ENCODE measurements around the gene TRAPPC3. TPM values are rescaled to one million over a fixed set of nuclear protein-coding genes. Genes with fewer than 3 reads are reported as not detected.

The TRAPPC3 gene
- total and polyA plus RNA-seq, 10 donors = 42.9 to 98.1 (median 58.3) TPM

GRCh38 chr1:36100376-36100775, 48.9 kb downstream of the TRAPPC3 start:
- Histone ChIP-seq H3K27ac (peak overlapping the region in 2 of 8 donors; percentile 8 to 46), H3K4me3 (no peak overlapping the region), H3K27me3 (replicated peaks in 1 of 7) (no peaks in the 10 kb centered on the region), H3K9me3 (no peaks in the 10 kb centered on the region), H3K4me1 (peaks cover 4 to 36% (median 25%) of the 10 kb centered on the region in 6 donors), H3K36me3 (peaks cover 0 to 27% (median 4%) of the 10 kb centered on the region in 6 donors)
- no peak for TF ChIP-seq POLR2AphosphoS5 (IDR thresholded peaks at IDR 0.05)
- no peak for TF ChIP-seq CTCF (IDR thresholded peaks at IDR 0.05 in 8 of 11, conservative IDR thresholded peaks at IDR 0.05 in 3 of 11)
- TF ChIP-seq POLR2A (IDR thresholded peaks at IDR 0.05) = no peak
- intact Hi-C loops (cut with DNase I; ENCODE audit: low total_unique reads) = loop anchor here (5.0 kb wide), 1 partner anchor 37 kb away; no protein-coding TSS in a partner anchor
- 61 to 86% (median 78%) methylated on average over 6 of the region's 6 CpGs for WGBS, 5 donors
- DNase-seq = no peak

- intact Hi-C loops (cut with DNase I; ENCODE audit: low total_unique reads) = loop anchor here (2.0 to 5.0 kb wide), 2 partner anchors 37 to 89 kb away; no protein-coding TSS in a partner anchor
- Histone ChIP-seq H3K27me3 (replicated peaks in 1 of 7) (no peaks in the 10 kb centered on the region), H3K36me3 (peaks cover 0 to 33% (median 7%) of the 10 kb centered on the region in 6 donors), H3K9me3 (no peaks in the 10 kb centered on the region), H3K4me1 (peaks cover 8 to 41% (median 31%) of the 10 kb centered on the region in 6 donors), H3K4me3 (peak overlapping the region in 1 of 8 donors; percentile 43), H3K27ac (peak overlapping the region in 2 of 8 donors; percentile 8 to 46)
- 22 to 40% (median 34%) methylated on average over 13 to 18 of the region's 18 CpGs for WGBS, 5 donors
- TF ChIP-seq POLR2A (IDR thresholded peaks at IDR 0.05) = no peak
- TF ChIP-seq POLR2AphosphoS5 (IDR thresholded peaks at IDR 0.05) = peak in 2 of 3 donors; percentile 28 to 46
- TF ChIP-seq CTCF (IDR thresholded peaks at IDR 0.05 in 8 of 11, conservative IDR thresholded peaks at IDR 0.05 in 3 of 11) = peak; percentile 68 to 92 (median 87)
- DNase-seq = peak; percentile 91
These were observed 49.5 kb downstream of the TRAPPC3 start for GRCh38 chr1:36099681-36100341.

GRCh38 chr1:36098650-36099365, 50.5 kb downstream of the TRAPPC3 start:
- peaks cover 16 to 51% (median 40%) of the 10 kb centered on the region in 6 donors for H3K4me1 ChIP-seq
- no peaks in the 10 kb centered on the region for H3K9me3 ChIP-seq
- intact Hi-C loops (cut with DNase I; ENCODE audit: low total_unique reads) = loop anchor here (2.0 kb wide), 1 partner anchor 90 kb away; no protein-coding TSS in a partner anchor
- 88 to 92% (median 89%) methylated on average over 9 to 13 of the region's 13 CpGs; no CpG with 5 or more reads in 1 of the 5 donors for WGBS, 5 donors
- no peak for DNase-seq
- no peak overlapping the region for H3K4me3 ChIP-seq
- TF ChIP-seq POLR2A (IDR thresholded peaks at IDR 0.05) (no peak), CTCF (IDR thresholded peaks at IDR 0.05 in 8 of 11, conservative IDR thresholded peaks at IDR 0.05 in 3 of 11) (no peak), POLR2AphosphoS5 (IDR thresholded peaks at IDR 0.05) (no peak)
- H3K27me3 ChIP-seq (replicated peaks in 1 of 7) = no peaks in the 10 kb centered on the region
- peaks cover 0 to 43% (median 17%) of the 10 kb centered on the region in 6 donors for H3K36me3 ChIP-seq
- no peak overlapping the region for H3K27ac ChIP-seq
